Osteocyte (in vitro differentiated cells): ENCODE data around the gene HACD2. TPM values are rescaled to one million over a fixed set of nuclear protein-coding genes. Genes with fewer than 3 reads are reported as not detected.

Experiments
- DNase-seq: peaks from one replicate; pipeline ENCODE4 v3.0.0; 2021; ENCODE audit warnings: mixed read lengths; ENCODE audit not compliant: unreplicated experiment; ENCODE audit errors: extremely low spot score
- H3K27ac Mint-ChIP-seq: one replicate; pipeline ENCODE4 v1.8.0; 2021; ENCODE audit warnings: mild to moderate bottlenecking, mixed read lengths; ENCODE audit not compliant: unreplicated experiment
- H3K27me3 Mint-ChIP-seq: one replicate; pipeline ENCODE4 v1.8.0; 2021; ENCODE audit warnings: mixed read lengths; ENCODE audit not compliant: unreplicated experiment
- H3K36me3 Mint-ChIP-seq: one replicate; pipeline ENCODE4 v1.8.0; 2021; ENCODE audit warnings: mixed read lengths; ENCODE audit not compliant: unreplicated experiment
- H3K4me1 Mint-ChIP-seq: one replicate; pipeline ENCODE4 v1.8.0; 2021; ENCODE audit warnings: mixed read lengths; ENCODE audit not compliant: unreplicated experiment
- H3K4me3 Mint-ChIP-seq: one replicate; pipeline ENCODE4 v1.8.0; 2021; ENCODE audit warnings: mild to moderate bottlenecking, moderate library complexity, mixed read lengths; ENCODE audit not compliant: unreplicated experiment
- H3K9me3 Mint-ChIP-seq: one replicate; pipeline ENCODE4 v1.8.0; 2021; ENCODE audit warnings: mixed read lengths; ENCODE audit not compliant: unreplicated experiment
- total RNA-seq: library from RNA; stranded (reverse); gene quantifications from 2 replicates; pipeline ENCODE4 v1.2.1, GENCODE V29; 2021
- TF ChIP-seq, protein P1 (sequence below): fragments of 200-600 bp; sonication (generic); IDR thresholded peaks from 2 replicates; pipeline ENCODE4 v1.5.0; 2021; ENCODE audit warnings: antibody characterized with exemption, mild to moderate bottlenecking, moderate library complexity

HACD2 gene
- total RNA-seq, 1 donor from 2014 or later: 63.8 TPM

GRCh38 chr3:123486460-123486859 lies 98.4 kb downstream of the HACD2 start:
- peaks cover 2% of the 10 kb centered on the region for H3K27me3 Mint-ChIP-seq

GRCh38 chr3:123485551-123485950 lies 99.3 kb downstream of the HACD2 start:
- Mint-ChIP-seq H3K27me3 (peaks cover 8% of the 10 kb centered on the region), H3K9me3 (no peaks in the 10 kb centered on the region), H3K4me3 (no peak overlapping the region), H3K36me3 (peaks cover 2% of the 10 kb centered on the region), H3K27ac (no peak overlapping the region), H3K4me1 (no peaks in the 10 kb centered on the region)
- TF ChIP-seq, protein P1, sequence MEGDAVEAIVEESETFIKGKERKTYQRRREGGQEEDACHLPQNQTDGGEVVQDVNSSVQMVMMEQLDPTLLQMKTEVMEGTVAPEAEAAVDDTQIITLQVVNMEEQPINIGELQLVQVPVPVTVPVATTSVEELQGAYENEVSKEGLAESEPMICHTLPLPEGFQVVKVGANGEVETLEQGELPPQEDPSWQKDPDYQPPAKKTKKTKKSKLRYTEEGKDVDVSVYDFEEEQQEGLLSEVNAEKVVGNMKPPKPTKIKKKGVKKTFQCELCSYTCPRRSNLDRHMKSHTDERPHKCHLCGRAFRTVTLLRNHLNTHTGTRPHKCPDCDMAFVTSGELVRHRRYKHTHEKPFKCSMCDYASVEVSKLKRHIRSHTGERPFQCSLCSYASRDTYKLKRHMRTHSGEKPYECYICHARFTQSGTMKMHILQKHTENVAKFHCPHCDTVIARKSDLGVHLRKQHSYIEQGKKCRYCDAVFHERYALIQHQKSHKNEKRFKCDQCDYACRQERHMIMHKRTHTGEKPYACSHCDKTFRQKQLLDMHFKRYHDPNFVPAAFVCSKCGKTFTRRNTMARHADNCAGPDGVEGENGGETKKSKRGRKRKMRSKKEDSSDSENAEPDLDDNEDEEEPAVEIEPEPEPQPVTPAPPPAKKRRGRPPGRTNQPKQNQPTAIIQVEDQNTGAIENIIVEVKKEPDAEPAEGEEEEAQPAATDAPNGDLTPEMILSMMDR: no peak
- no peak for DNase-seq

More at GRCh38 chr3:123486460-123486859, 98.4 kb downstream of the HACD2 start:
- Mint-ChIP-seq H3K9me3 (no peaks in the 10 kb centered on the region), H3K4me3 (no peak overlapping the region), H3K27ac (no peak overlapping the region), H3K36me3 (peaks cover 5% of the 10 kb centered on the region), H3K4me1 (no peaks in the 10 kb centered on the region)
- TF ChIP-seq, protein P1: no peak
- DNase-seq: no peak

- DNase-seq: no peak
- Mint-ChIP-seq H3K4me1 (no peaks in the 10 kb centered on the region), H3K4me3 (no peak overlapping the region), H3K27me3 (peaks cover 18% of the 10 kb centered on the region), H3K36me3 (peaks cover 2% of the 10 kb centered on the region), H3K27ac (no peak overlapping the region), H3K9me3 (no peaks in the 10 kb centered on the region)
- TF ChIP-seq, protein P1: no peak
Observed at GRCh38 chr3:123483146-123483545, 101.7 kb downstream of the HACD2 start.

GRCh38 chr3:123481722-123482457 lies 103.0 kb downstream of the HACD2 start:
- Mint-ChIP-seq H3K36me3 (no peaks in the 10 kb centered on the region), H3K9me3 (no peaks in the 10 kb centered on the region), H3K4me1 (no peaks in the 10 kb centered on the region), H3K27ac (no peak overlapping the region), H3K4me3 (no peak overlapping the region), H3K27me3 (peaks cover 28% of the 10 kb centered on the region)
- TF ChIP-seq, protein P1: no peak
- no peak for DNase-seq

- TF ChIP-seq, protein P1: no peak
- Mint-ChIP-seq H3K4me1 (no peaks in the 10 kb centered on the region), H3K27me3 (peaks cover 31% of the 10 kb centered on the region), H3K9me3 (no peaks in the 10 kb centered on the region), H3K4me3 (no peak overlapping the region), H3K27ac (no peak overlapping the region), H3K36me3 (no peaks in the 10 kb centered on the region)
- no peak for DNase-seq
Observed at GRCh38 chr3:123481071-123481470, 103.8 kb downstream of the HACD2 start.
